ENCODE data around the gene CORO6.
"Not testable (repeated sequence)": the region's sequence is repeated elsewhere in the genome, so short reads cannot be mapped to it uniquely, and the experiment has no call there.

CORO6 gene
- 3.9 to 4.0 reads per million in 2 donors for total RNA-seq

GRCh38 chr17:29622337-29623282, at the start of gene CORO6:
CORO6 (minus strand) TSS chr17:29622912; CDS start chr17:29621421, 1,491 bp downstream.
- DNase-seq = peak; percentile 72

- no peak for DNase-seq
Measured at GRCh38 chr17:29671661-29672060, 48.9 kb upstream of the CORO6 start.

- DNase-seq = no peak
Measured at GRCh38 chr17:29669266-29669665, 46.6 kb upstream of the CORO6 start.

GRCh38 chr17:29667969-29668368, 45.3 kb upstream of the CORO6 start:
- no peak for DNase-seq

GRCh38 chr17:29665481-29665810, 42.7 kb upstream of the CORO6 start:
- DNase-seq = no peak

- no peak for DNase-seq
Measured at GRCh38 chr17:29664743-29665480, 42.2 kb upstream of the CORO6 start.

- DNase-seq = no peak
Measured at GRCh38 chr17:29663155-29663554, 40.4 kb upstream of the CORO6 start.

GRCh38 chr17:29661213-29661612, 38.5 kb upstream of the CORO6 start:
- DNase-seq = no peak

- no peak for DNase-seq
Measured at GRCh38 chr17:29659155-29659554, 36.4 kb upstream of the CORO6 start.

GRCh38 chr17:29655323-29655722, 32.6 kb upstream of the CORO6 start:
- no peak for DNase-seq

GRCh38 chr17:29653995-29654714, 31.4 kb upstream of the CORO6 start:
- DNase-seq = no peak

- DNase-seq = no peak
Measured at GRCh38 chr17:29652976-29653375, 30.3 kb upstream of the CORO6 start.

GRCh38 chr17:29651913-29652312, 29.2 kb upstream of the CORO6 start:
- not testable (repeated sequence) for DNase-seq

- DNase-seq = no peak
Measured at GRCh38 chr17:29650396-29650795, 27.7 kb upstream of the CORO6 start.

GRCh38 chr17:29649359-29649758, 26.6 kb upstream of the CORO6 start:
- DNase-seq = no peak

GRCh38 chr17:29648005-29648404, 25.3 kb upstream of the CORO6 start:
- DNase-seq = no peak

GRCh38 chr17:29645515-29646051, 22.9 kb upstream of the CORO6 start:
- no peak for DNase-seq

GRCh38 chr17:29643817-29644160, 21.1 kb upstream of the CORO6 start:
- DNase-seq = no peak

GRCh38 chr17:29642171-29642611, 19.5 kb upstream of the CORO6 start:
- DNase-seq = no peak

- no peak for DNase-seq
Measured at GRCh38 chr17:29640981-29641642, 18.4 kb upstream of the CORO6 start.

GRCh38 chr17:29640413-29640812, 17.7 kb upstream of the CORO6 start:
- no peak for DNase-seq

- DNase-seq = no peak
Measured at GRCh38 chr17:29633886-29634285, 11.2 kb upstream of the CORO6 start.

Measured in T-helper 9 cell (primary cell).